Duodenal mucosa (tissue), 2 donors: ENCODE data around the gene WNT2.

Experiments
- H3K27ac ChIP-seq: one replicate; pipeline ENCODE4 v1.7.0; 2013; ENCODE audit warnings: low read depth, low read length
- H3K27me3 ChIP-seq, 2 donors: one replicate each; pipeline ENCODE4 v1.7.0; 2013; ENCODE audit warnings: low read length in 2 of 2, control low read depth in 1 of 2; ENCODE audit not compliant: insufficient read depth in 2 of 2, control insufficient read depth in 1 of 2
- H3K36me3 ChIP-seq, 2 donors: one replicate each; pipeline ENCODE4 v1.7.0; 2013; ENCODE audit warnings: low read length in 2 of 2, control low read depth in 1 of 2; ENCODE audit not compliant: insufficient read depth in 2 of 2, control insufficient read depth in 1 of 2
- H3K4me1 ChIP-seq, 2 donors: one replicate each; pipeline ENCODE4 v1.7.0; 2013; ENCODE audit warnings: low read length in 2 of 2, control low read depth in 1 of 2; ENCODE audit not compliant: insufficient read depth in 2 of 2, control insufficient read depth in 1 of 2
- H3K4me3 ChIP-seq, 2 donors: one replicate each; pipeline ENCODE4 v1.7.0; 2013; ENCODE audit warnings: low read length in 2 of 2, low read depth in 1 of 2
- H3K9ac ChIP-seq, 2 donors: one replicate each; pipeline ENCODE4 v1.7.0; 2013; ENCODE audit warnings: low read length in 2 of 2, low read depth in 1 of 2
- H3K9me3 ChIP-seq, 2 donors: one replicate each; pipeline ENCODE4 v1.7.0; 2013; ENCODE audit warnings: low read length in 2 of 2, control low read depth in 1 of 2; ENCODE audit not compliant: control insufficient read depth in 1 of 2

Gene WNT2

GRCh38 chr7:117271566-117271965 lies 51.3 kb downstream of the WNT2 start:
- H3K27me3 ChIP-seq: peaks cover 0 to 10% of the 10 kb centered on the region in 2 donors
- no peak overlapping the region for H3K27ac ChIP-seq
- H3K4me1 ChIP-seq: no peaks in the 10 kb centered on the region
- H3K36me3 ChIP-seq: no peaks in the 10 kb centered on the region
- H3K4me3 ChIP-seq: no peak overlapping the region
- H3K9ac ChIP-seq: no peak overlapping the region
- no peaks in the 10 kb centered on the region for H3K9me3 ChIP-seq

GRCh38 chr7:117270371-117270770 lies 52.5 kb downstream of the WNT2 start:
- Histone ChIP-seq H3K36me3 (no peaks in the 10 kb centered on the region), H3K27ac (no peak overlapping the region), H3K9me3 (no peaks in the 10 kb centered on the region)

GRCh38 chr7:117269886-117270285 lies 53.0 kb downstream of the WNT2 start:
- H3K36me3 ChIP-seq: no peaks in the 10 kb centered on the region
- no peak overlapping the region for H3K27ac ChIP-seq
- H3K4me3 ChIP-seq: no peak overlapping the region
- peaks cover 0 to 9% of the 10 kb centered on the region in 2 donors for H3K27me3 ChIP-seq
- no peaks in the 10 kb centered on the region for H3K4me1 ChIP-seq
- H3K9me3 ChIP-seq: no peaks in the 10 kb centered on the region
- no peak overlapping the region for H3K9ac ChIP-seq

More at GRCh38 chr7:117270371-117270770, 52.5 kb downstream of the WNT2 start:
- no peak overlapping the region for H3K9ac ChIP-seq
- no peaks in the 10 kb centered on the region for H3K4me1 ChIP-seq
- peaks cover 0 to 10% of the 10 kb centered on the region in 2 donors for H3K27me3 ChIP-seq
- no peak overlapping the region for H3K4me3 ChIP-seq

GRCh38 chr7:117269417-117269816 lies 53.4 kb downstream of the WNT2 start:
- Histone ChIP-seq H3K9me3 (no peaks in the 10 kb centered on the region), H3K4me3 (no peak overlapping the region), H3K27ac (no peak overlapping the region), H3K27me3 (peaks cover 0 to 8% of the 10 kb centered on the region in 2 donors), H3K36me3 (no peaks in the 10 kb centered on the region), H3K9ac (no peak overlapping the region), H3K4me1 (no peaks in the 10 kb centered on the region)

- no peaks in the 10 kb centered on the region for H3K36me3 ChIP-seq
- no peaks in the 10 kb centered on the region for H3K4me1 ChIP-seq
- no peak overlapping the region for H3K27ac ChIP-seq
- H3K27me3 ChIP-seq: peaks cover 0 to 4% of the 10 kb centered on the region in 2 donors
- H3K9ac ChIP-seq: no peak overlapping the region
- no peaks in the 10 kb centered on the region for H3K9me3 ChIP-seq
- no peak overlapping the region for H3K4me3 ChIP-seq
Observed at GRCh38 chr7:117264716-117265115, 58.1 kb downstream of the WNT2 start.

GRCh38 chr7:117262546-117262945 lies 60.3 kb downstream of the WNT2 start:
- Histone ChIP-seq H3K27me3 (no peaks in the 10 kb centered on the region), H3K36me3 (no peaks in the 10 kb centered on the region), H3K9ac (no peak overlapping the region), H3K4me1 (no peaks in the 10 kb centered on the region), H3K27ac (no peak overlapping the region), H3K9me3 (no peaks in the 10 kb centered on the region), H3K4me3 (no peak overlapping the region)

GRCh38 chr7:117259615-117260014 lies 63.2 kb downstream of the WNT2 start:
- H3K27me3 ChIP-seq: no peaks in the 10 kb centered on the region
- H3K9me3 ChIP-seq: no peaks in the 10 kb centered on the region
- H3K9ac ChIP-seq: no peak overlapping the region
- no peaks in the 10 kb centered on the region for H3K4me1 ChIP-seq
- no peak overlapping the region for H3K27ac ChIP-seq
- no peaks in the 10 kb centered on the region for H3K36me3 ChIP-seq
- H3K4me3 ChIP-seq: no peak overlapping the region

- Histone ChIP-seq H3K27ac (no peak overlapping the region), H3K36me3 (no peaks in the 10 kb centered on the region), H3K4me3 (no peak overlapping the region), H3K9me3 (no peaks in the 10 kb centered on the region), H3K4me1 (no peaks in the 10 kb centered on the region), H3K9ac (no peak overlapping the region), H3K27me3 (no peaks in the 10 kb centered on the region)
Observed at GRCh38 chr7:117251687-117252086, 71.2 kb downstream of the WNT2 start.

- Histone ChIP-seq H3K9me3 (no peaks in the 10 kb centered on the region), H3K4me1 (no peaks in the 10 kb centered on the region), H3K27me3 (no peaks in the 10 kb centered on the region), H3K36me3 (no peaks in the 10 kb centered on the region), H3K9ac (no peak overlapping the region), H3K27ac (no peak overlapping the region), H3K4me3 (no peak overlapping the region)
Observed at GRCh38 chr7:117250801-117251200, 72.1 kb downstream of the WNT2 start.

- H3K4me3 ChIP-seq: no peak overlapping the region
- H3K9ac ChIP-seq: no peak overlapping the region
- H3K9me3 ChIP-seq: no peaks in the 10 kb centered on the region
- no peaks in the 10 kb centered on the region for H3K27me3 ChIP-seq
- H3K27ac ChIP-seq: no peak overlapping the region
- H3K36me3 ChIP-seq: no peaks in the 10 kb centered on the region
- H3K4me1 ChIP-seq: no peaks in the 10 kb centered on the region
Observed at GRCh38 chr7:117250245-117250644, 72.6 kb downstream of the WNT2 start.

- Histone ChIP-seq H3K27me3 (no peaks in the 10 kb centered on the region), H3K9me3 (no peaks in the 10 kb centered on the region)
Observed at GRCh38 chr7:117249696-117250095, 73.2 kb downstream of the WNT2 start.

More at GRCh38 chr7:117249696-117250095, 73.2 kb downstream of the WNT2 start:
- Histone ChIP-seq H3K4me1 (no peaks in the 10 kb centered on the region), H3K4me3 (no peak overlapping the region), H3K27ac (no peak overlapping the region), H3K36me3 (no peaks in the 10 kb centered on the region), H3K9ac (no peak overlapping the region)
